HG03025 (cell line): ENCODE data around the gene ETFA.

Experiments used
- ATAC-seq: cut with Tn5 transposase; IDR thresholded peaks from one replicate; pipeline ENCODE4 v1.9.1; 2021; ENCODE audit warnings: mild to moderate bottlenecking, moderate library complexity; ENCODE audit not compliant: unreplicated experiment, low FRiP score

ETFA gene

GRCh38 chr15:76223521-76223920 lies 87.7 kb downstream of the ETFA start:
- ATAC-seq, result no peak

GRCh38 chr15:76222159-76222558 lies 89.1 kb downstream of the ETFA start:
- ATAC-seq, result no peak

- no peak for ATAC-seq
Observed at GRCh38 chr15:76221085-76221767, 90.0 kb downstream of the ETFA start.

GRCh38 chr15:76217882-76218217 lies 93.4 kb downstream of the ETFA start:
- no peak for ATAC-seq

GRCh38 chr15:76217029-76217881 lies 94.0 kb downstream of the ETFA start:
- ATAC-seq, result no peak

GRCh38 chr15:76215634-76216033 lies 95.6 kb downstream of the ETFA start:
- ATAC-seq, result no peak

GRCh38 chr15:76209942-76210341 lies 101.3 kb downstream of the ETFA start:
- no peak for ATAC-seq

GRCh38 chr15:76209523-76209922 lies 101.7 kb downstream of the ETFA start:
- ATAC-seq, result no peak

GRCh38 chr15:76208786-76209424 lies 102.4 kb downstream of the ETFA start:
- no peak for ATAC-seq

GRCh38 chr15:76208084-76208785 lies 103.0 kb downstream of the ETFA start:
- no peak for ATAC-seq

GRCh38 chr15:76206325-76206976 lies 104.8 kb downstream of the ETFA start:
- ATAC-seq, result no peak

- ATAC-seq, result no peak
Observed at GRCh38 chr15:76204916-76205460, 106.3 kb downstream of the ETFA start.

- no peak for ATAC-seq
Observed at GRCh38 chr15:76204109-76204845, 107.0 kb downstream of the ETFA start.

- ATAC-seq, result no peak
Observed at GRCh38 chr15:76203346-76204108, 107.7 kb downstream of the ETFA start.

- no peak for ATAC-seq
Observed at GRCh38 chr15:76201536-76202255, 109.6 kb downstream of the ETFA start.

- no peak for ATAC-seq
Observed at GRCh38 chr15:76200641-76201105, 110.6 kb downstream of the ETFA start.

GRCh38 chr15:76200083-76200465 lies 111.2 kb downstream of the ETFA start:
- ATAC-seq, result no peak
